ENCODE data around the gene SAV1. TPM values are rescaled to one million over a fixed set of nuclear protein-coding genes. Genes with fewer than 3 reads are reported as not detected.
"Not testable (repeated sequence)": the region's sequence is repeated elsewhere in the genome, so short reads cannot be mapped to it uniquely, and the experiment has no call there.

SAV1 gene
- total RNA-seq, 2 experiments from 2014 or later, result 10.4 to 17.9 TPM

DNA sequence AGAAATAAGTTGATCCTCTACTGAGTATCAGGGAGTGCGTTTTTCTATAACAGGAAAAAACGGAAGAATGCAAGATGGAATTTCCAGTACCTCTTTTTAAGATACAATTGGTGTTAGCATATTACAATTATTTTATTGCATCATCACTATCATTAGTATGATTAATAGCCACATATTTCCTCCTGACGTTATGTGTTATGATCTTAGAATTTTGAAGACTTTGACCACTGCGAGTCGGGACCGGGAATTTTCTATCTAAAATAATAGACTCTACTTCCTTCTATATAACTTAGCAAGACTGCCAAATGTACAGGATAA is 679 bp upstream of the SAV1 start:
- H3K79me2 ChIP-seq (ENCODE audit: insufficient read depth, low read depth, low read length), result peaks cover 23% of the 10 kb centered on the region; the same call in 1 of the 2 replicates
- peak overlapping the region; percentile 92 for H3K4me3 ChIP-seq (ENCODE audit: low read depth, low read length, poor library complexity, severe bottlenecking)
- ChIA-PET POLR2A (no interaction called here), CTCF (ENCODE audit: unreplicated experiment) (interaction anchor here (0.6 kb wide), 1 partner anchor 60 kb away, joined by 3 read pairs; no protein-coding TSS in a partner anchor)
- no peak for TF ChIP-seq EZH2phosphoT487 (IDR thresholded peaks at IDR 0.05; ENCODE audit: borderline replicate concordance, low read depth, low read length)
- TF ChIP-seq, protein P1, sequence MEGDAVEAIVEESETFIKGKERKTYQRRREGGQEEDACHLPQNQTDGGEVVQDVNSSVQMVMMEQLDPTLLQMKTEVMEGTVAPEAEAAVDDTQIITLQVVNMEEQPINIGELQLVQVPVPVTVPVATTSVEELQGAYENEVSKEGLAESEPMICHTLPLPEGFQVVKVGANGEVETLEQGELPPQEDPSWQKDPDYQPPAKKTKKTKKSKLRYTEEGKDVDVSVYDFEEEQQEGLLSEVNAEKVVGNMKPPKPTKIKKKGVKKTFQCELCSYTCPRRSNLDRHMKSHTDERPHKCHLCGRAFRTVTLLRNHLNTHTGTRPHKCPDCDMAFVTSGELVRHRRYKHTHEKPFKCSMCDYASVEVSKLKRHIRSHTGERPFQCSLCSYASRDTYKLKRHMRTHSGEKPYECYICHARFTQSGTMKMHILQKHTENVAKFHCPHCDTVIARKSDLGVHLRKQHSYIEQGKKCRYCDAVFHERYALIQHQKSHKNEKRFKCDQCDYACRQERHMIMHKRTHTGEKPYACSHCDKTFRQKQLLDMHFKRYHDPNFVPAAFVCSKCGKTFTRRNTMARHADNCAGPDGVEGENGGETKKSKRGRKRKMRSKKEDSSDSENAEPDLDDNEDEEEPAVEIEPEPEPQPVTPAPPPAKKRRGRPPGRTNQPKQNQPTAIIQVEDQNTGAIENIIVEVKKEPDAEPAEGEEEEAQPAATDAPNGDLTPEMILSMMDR (conservative IDR thresholded peaks at IDR 0.05; ENCODE audit: low read length), result no peak
- peaks cover 22% of the 10 kb centered on the region for H3K4me1 ChIP-seq (ENCODE audit: insufficient read depth, low read length, poor library complexity, severe bottlenecking)
- H3K36me3 ChIP-seq (ENCODE audit: insufficient read depth, low read length), result peaks cover 10% of the 10 kb centered on the region
- H3K4me2 ChIP-seq (ENCODE audit: low read length), result peak overlapping the region; percentile 87
- no peaks in the 10 kb centered on the region for H4K20me1 ChIP-seq (ENCODE audit: insufficient read depth, low read length)
- BruUV-seq (replicated peaks), result TSS peak; percentile 86
- no peak overlapping the region for H3K27ac ChIP-seq (ENCODE audit: low read depth, low read length, poor library complexity, severe bottlenecking)
- H3K9me3 ChIP-seq (ENCODE audit: low read length), result no peaks in the 10 kb centered on the region
- H2AFZ ChIP-seq (ENCODE audit: low read length), result peak overlapping the region; percentile 91
- DNase-seq (ENCODE audit: low spot score), result no peak
- intact Hi-C loops (cut with micrococcal nuclease; ENCODE audit: unreplicated experiment), result loop anchor here (5.0 kb wide), 1 partner anchor 209 kb away; no protein-coding TSS in a partner anchor
- H3K9me2 ChIP-seq (ENCODE audit: insufficient read depth, low read length), result no peaks in the 10 kb centered on the region

DNA sequence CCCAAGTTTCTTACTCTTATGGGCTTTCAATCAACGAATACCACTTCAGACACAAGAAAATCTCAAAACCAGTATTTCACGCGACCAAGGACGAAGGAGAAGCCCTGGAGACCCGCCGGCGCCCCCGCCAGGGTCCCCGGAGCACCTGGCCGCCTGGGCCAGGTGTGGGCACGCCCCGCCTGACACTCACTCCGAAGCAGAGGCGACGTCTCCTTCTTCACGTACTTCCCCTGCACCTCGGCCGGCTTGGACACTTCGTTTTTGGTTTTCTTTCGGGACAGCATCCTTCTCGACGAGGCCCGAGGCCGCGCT is 466 bp downstream of the SAV1 start:
- TF ChIP-seq EZH2phosphoT487 (IDR thresholded peaks at IDR 0.05; ENCODE audit: borderline replicate concordance, low read depth, low read length), result no peak
- TF ChIP-seq, protein P1 (conservative IDR thresholded peaks at IDR 0.05; ENCODE audit: low read length), result peak; percentile 59
- Histone ChIP-seq H3K79me2 (ENCODE audit: insufficient read depth, low read depth, low read length) (peaks cover 23% of the 10 kb centered on the region; the same call in 1 of the 2 replicates), H3K27ac (ENCODE audit: low read depth, low read length, poor library complexity, severe bottlenecking) (peak overlapping the region; percentile 40), H3K4me1 (ENCODE audit: insufficient read depth, low read length, poor library complexity, severe bottlenecking) (peaks cover 22% of the 10 kb centered on the region), H3K4me2 (ENCODE audit: low read length) (peak overlapping the region; percentile 87), H4K20me1 (ENCODE audit: insufficient read depth, low read length) (no peaks in the 10 kb centered on the region), H3K9me3 (ENCODE audit: low read length) (no peaks in the 10 kb centered on the region), H3K36me3 (ENCODE audit: insufficient read depth, low read length) (peaks cover 10% of the 10 kb centered on the region), H3K9me2 (ENCODE audit: insufficient read depth, low read length) (no peaks in the 10 kb centered on the region), H2AFZ (ENCODE audit: low read length) (peak overlapping the region; percentile 91), H3K4me3 (ENCODE audit: low read depth, low read length, poor library complexity, severe bottlenecking) (peak overlapping the region; percentile 92)
- intact Hi-C loops (cut with micrococcal nuclease; ENCODE audit: unreplicated experiment), result loop anchor here (2.0 to 5.0 kb wide), 2 partner anchors 193 to 210 kb away; no protein-coding TSS in a partner anchor
- no TSS peak for BruUV-seq (replicated peaks)
- POLR2A ChIA-PET, result no interaction called here
- peak; percentile 67 for DNase-seq (ENCODE audit: low spot score)
- CTCF ChIA-PET (ENCODE audit: unreplicated experiment), result no interaction called here

DNA sequence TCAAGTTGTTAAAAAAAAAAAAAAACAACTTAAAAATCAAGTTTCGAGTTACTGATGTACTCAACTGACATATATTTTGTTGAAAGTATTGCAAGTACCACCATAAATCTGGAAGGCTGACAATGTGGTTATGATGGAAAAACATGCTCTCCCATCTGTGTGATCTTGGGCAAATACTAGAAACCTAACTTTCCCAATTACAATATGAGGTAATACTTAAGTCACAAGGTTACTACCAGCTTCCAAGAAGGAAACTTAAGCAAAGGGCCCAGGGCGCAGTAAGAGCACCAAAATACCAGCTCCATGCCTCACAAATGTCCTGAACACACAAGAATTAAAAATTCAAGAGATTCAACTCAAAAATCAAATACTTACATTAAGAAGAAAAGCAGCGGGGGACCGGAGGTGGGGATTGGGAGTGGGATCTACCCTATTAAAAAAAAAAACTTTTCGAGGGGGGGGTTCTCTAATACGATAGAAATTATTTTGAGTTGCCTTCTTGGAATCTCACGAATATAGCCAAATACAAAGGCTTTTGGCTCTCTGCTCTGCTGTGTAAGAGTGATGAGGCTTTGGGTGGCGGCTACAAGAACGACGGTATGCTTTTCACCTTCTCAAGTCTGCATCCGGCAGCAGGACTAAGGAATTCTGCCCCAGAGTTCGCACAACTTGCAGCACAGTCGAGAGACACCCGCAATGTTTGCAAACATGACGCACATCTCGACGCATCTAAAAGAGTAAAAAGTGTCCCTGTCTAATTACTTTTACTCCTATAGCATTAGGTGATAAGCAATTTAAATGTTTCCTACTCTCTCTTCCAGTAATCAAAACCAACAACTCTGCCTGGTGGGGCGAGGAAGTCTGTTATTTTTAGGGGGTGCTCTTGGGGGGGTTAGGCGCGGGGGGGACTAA is 1.1 kb downstream of the SAV1 start:
- Histone ChIP-seq H3K27ac (ENCODE audit: low read depth, low read length, poor library complexity, severe bottlenecking) (peak overlapping the region; percentile 40), H3K9me3 (ENCODE audit: low read length) (no peaks in the 10 kb centered on the region), H3K4me1 (ENCODE audit: insufficient read depth, low read length, poor library complexity, severe bottlenecking) (peaks cover 22% of the 10 kb centered on the region), H3K9me2 (ENCODE audit: insufficient read depth, low read length) (no peaks in the 10 kb centered on the region), H3K4me3 (ENCODE audit: low read depth, low read length, poor library complexity, severe bottlenecking) (peak overlapping the region; percentile 92), H3K79me2 (ENCODE audit: insufficient read depth, low read depth, low read length) (peaks cover 23% of the 10 kb centered on the region; the same call in 1 of the 2 replicates), H3K4me2 (ENCODE audit: low read length) (peak overlapping the region; percentile 87), H4K20me1 (ENCODE audit: insufficient read depth, low read length) (no peaks in the 10 kb centered on the region), H2AFZ (ENCODE audit: low read length) (peak overlapping the region; percentile 91), H3K36me3 (ENCODE audit: insufficient read depth, low read length) (peaks cover 10% of the 10 kb centered on the region)
- CTCF ChIA-PET (ENCODE audit: unreplicated experiment), result no interaction called here
- DNase-seq (ENCODE audit: low spot score), result peak; percentile 65
- no TSS peak for BruUV-seq (replicated peaks)
- intact Hi-C loops (cut with micrococcal nuclease; ENCODE audit: unreplicated experiment), result loop anchor here (2.0 to 5.0 kb wide), 2 partner anchors 194 to 210 kb away; no protein-coding TSS in a partner anchor
- POLR2A ChIA-PET, result interaction anchor here (0.5 to 1.9 kb wide), 18 partner anchors 10 to 1658 kb away, joined by 3 to 11 read pairs (median 5); no protein-coding TSS in a partner anchor
- no peak for TF ChIP-seq EZH2phosphoT487 (IDR thresholded peaks at IDR 0.05; ENCODE audit: borderline replicate concordance, low read depth, low read length)
- TF ChIP-seq, protein P1 (conservative IDR thresholded peaks at IDR 0.05; ENCODE audit: low read length), result no peak

DNA sequence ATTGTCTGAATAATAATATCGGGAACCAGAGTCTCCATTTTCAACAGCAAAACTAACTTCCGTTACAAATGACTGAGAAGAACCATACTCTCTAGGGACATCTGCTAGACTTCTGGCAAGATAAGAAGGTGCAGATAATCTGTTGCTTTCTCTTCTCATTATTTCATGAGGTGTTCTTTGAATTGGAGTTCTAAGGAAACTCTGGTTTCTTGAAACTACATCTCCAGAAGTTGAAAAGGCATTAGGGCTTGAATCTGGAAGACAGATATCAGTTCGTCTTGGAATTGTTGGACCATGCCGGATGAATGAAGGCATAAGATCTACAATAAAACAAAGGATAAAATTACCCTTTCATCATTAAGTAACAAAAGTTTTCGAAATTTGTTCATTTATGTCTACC is 2.8 kb downstream of the SAV1 start:
- peak overlapping the region; percentile 87 for H3K4me2 ChIP-seq (ENCODE audit: low read length)
- H3K9me2 ChIP-seq (ENCODE audit: insufficient read depth, low read length); CTCF ChIA-PET (ENCODE audit: unreplicated experiment); BruUV-seq (replicated peaks); H3K27ac ChIP-seq (ENCODE audit: low read depth, low read length, poor library complexity, severe bottlenecking); H4K20me1 ChIP-seq (ENCODE audit: insufficient read depth, low read length); H2AFZ ChIP-seq (ENCODE audit: low read length); H3K9me3 ChIP-seq (ENCODE audit: low read length); DNase-seq (ENCODE audit: low spot score): not testable (repeated sequence)
- H3K79me2 ChIP-seq (ENCODE audit: insufficient read depth, low read depth, low read length), result peaks cover 23% of the 10 kb centered on the region; the same call in 1 of the 2 replicates
- intact Hi-C loops (cut with micrococcal nuclease; ENCODE audit: unreplicated experiment), result loop anchor here (5.0 kb wide), 1 partner anchor 212 kb away; no protein-coding TSS in a partner anchor
- POLR2A ChIA-PET, result interaction anchor here (1.5 to 1.9 kb wide), 2 partner anchors 8 to 15 kb away, joined by 6 to 10 read pairs; no protein-coding TSS in a partner anchor
- H3K36me3 ChIP-seq (ENCODE audit: insufficient read depth, low read length), result peaks cover 26% of the 10 kb centered on the region
- H3K4me1 ChIP-seq (ENCODE audit: insufficient read depth, low read length, poor library complexity, severe bottlenecking), result peaks cover 22% of the 10 kb centered on the region
- peak overlapping the region; percentile 15 for H3K4me3 ChIP-seq (ENCODE audit: low read depth, low read length, poor library complexity, severe bottlenecking)

Measured in OCI-LY7 (cell line).